Measurements from ENCODE around the gene PTPRD.

GRCh38 chr9:9395539-9395938 is 1217.3 kb downstream of the PTPRD start:
- TF ChIP-seq POLR2AphosphoS5 (IDR thresholded peaks at IDR 0.05; ENCODE audit: low read depth, low read length): no peak
- no peak for TF ChIP-seq CTCF (IDR thresholded peaks at IDR 0.05 in 2 of 3, conservative IDR thresholded peaks at IDR 0.05 in 1 of 3; ENCODE audit: borderline replicate concordance in 1 of 3, insufficient read depth in 1 of 3, low read depth in 2 of 3, low read length in 2 of 3)
- TF ChIP-seq ZBTB33 (IDR thresholded peaks at IDR 0.05; ENCODE audit: extremely low read depth, insufficient replicate concordance, low read length): no peak
- no peak for TF ChIP-seq POLR2A (IDR thresholded peaks at IDR 0.05; ENCODE audit: borderline replicate concordance, extremely low read depth, insufficient read depth, insufficient read length)
- no peak for TF ChIP-seq JUND (IDR thresholded peaks at IDR 0.05)
